ENCODE data around the gene SLC25A2. TPM values are rescaled to one million over a fixed set of nuclear protein-coding genes. Genes with fewer than 3 reads are reported as not detected.

The SLC25A2 gene
- total RNA-seq, 1 experiment from 2014 or later, result 0.42 TPM

DNA sequence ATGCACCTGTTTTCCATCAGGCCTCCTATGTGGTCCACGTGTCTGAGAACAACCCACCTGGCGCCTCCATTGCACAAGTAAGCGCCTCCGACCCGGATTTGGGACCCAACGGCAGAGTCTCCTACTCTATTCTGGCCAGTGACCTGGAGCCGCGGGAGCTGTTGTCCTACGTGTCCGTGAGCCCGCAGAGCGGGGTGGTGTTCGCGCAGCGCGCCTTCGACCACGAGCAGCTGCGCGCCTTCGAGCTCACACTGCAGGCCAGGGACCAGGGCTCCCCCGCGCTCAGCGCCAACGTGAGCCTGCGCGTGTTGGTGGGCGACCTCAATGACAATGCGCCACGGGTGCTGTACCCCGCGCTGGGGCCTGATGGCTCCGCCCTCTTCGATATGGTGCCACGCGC, 47.7 kb upstream of the SLC25A2 start:
- no peak overlapping the region for H3K9ac ChIP-seq (ENCODE audit: low read length)
- H4K20me1 ChIP-seq (ENCODE audit: insufficient read depth), result no peaks in the 10 kb centered on the region
- no peaks in the 10 kb centered on the region for H3K36me3 ChIP-seq (ENCODE audit: control insufficient read depth in 1 of 2, insufficient read depth in 2 of 2, low read length in 2 of 2)
- no peak overlapping the region for H3K4me2 ChIP-seq (ENCODE audit: low read length)
- ChIA-PET POLR2A (no interaction called here), CTCF (no interaction called here), RAD21 (ENCODE audit: low non-redundant PET in 1 of 2, low total read pairs in 2 of 2, uncharacterized antibody in 2 of 2, unreplicated experiment in 2 of 2) (no interaction called here)
- no peak overlapping the region for H2AFZ ChIP-seq (ENCODE audit: low read depth, low read length, poor library complexity, severe bottlenecking)
- no peaks in the 10 kb centered on the region; a peak in 1 of 4 replicates for H3K9me3 ChIP-seq (ENCODE audit: control insufficient read depth in 1 of 2, insufficient read depth in 1 of 2, low read depth in 1 of 2, low read length in 2 of 2)
- no peaks in the 10 kb centered on the region for H3K27me3 ChIP-seq (ENCODE audit: insufficient read depth, low read length)
- no peaks in the 10 kb centered on the region for H3K79me2 ChIP-seq (ENCODE audit: insufficient read depth, low read length)
- no TSS peak for BruUV-seq (replicated peaks)
- TF ChIP-seq, protein P1, sequence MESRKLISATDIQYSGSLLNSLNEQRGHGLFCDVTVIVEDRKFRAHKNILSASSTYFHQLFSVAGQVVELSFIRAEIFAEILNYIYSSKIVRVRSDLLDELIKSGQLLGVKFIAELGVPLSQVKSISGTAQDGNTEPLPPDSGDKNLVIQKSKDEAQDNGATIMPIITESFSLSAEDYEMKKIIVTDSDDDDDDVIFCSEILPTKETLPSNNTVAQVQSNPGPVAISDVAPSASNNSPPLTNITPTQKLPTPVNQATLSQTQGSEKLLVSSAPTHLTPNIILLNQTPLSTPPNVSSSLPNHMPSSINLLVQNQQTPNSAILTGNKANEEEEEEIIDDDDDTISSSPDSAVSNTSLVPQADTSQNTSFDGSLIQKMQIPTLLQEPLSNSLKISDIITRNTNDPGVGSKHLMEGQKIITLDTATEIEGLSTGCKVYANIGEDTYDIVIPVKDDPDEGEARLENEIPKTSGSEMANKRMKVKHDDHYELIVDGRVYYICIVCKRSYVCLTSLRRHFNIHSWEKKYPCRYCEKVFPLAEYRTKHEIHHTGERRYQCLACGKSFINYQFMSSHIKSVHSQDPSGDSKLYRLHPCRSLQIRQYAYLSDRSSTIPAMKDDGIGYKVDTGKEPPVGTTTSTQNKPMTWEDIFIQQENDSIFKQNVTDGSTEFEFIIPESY (IDR thresholded peaks at IDR 0.05; ENCODE audit: extremely low read depth, insufficient replicate concordance, low read length), result no peak
- TF ChIP-seq, protein P2, sequence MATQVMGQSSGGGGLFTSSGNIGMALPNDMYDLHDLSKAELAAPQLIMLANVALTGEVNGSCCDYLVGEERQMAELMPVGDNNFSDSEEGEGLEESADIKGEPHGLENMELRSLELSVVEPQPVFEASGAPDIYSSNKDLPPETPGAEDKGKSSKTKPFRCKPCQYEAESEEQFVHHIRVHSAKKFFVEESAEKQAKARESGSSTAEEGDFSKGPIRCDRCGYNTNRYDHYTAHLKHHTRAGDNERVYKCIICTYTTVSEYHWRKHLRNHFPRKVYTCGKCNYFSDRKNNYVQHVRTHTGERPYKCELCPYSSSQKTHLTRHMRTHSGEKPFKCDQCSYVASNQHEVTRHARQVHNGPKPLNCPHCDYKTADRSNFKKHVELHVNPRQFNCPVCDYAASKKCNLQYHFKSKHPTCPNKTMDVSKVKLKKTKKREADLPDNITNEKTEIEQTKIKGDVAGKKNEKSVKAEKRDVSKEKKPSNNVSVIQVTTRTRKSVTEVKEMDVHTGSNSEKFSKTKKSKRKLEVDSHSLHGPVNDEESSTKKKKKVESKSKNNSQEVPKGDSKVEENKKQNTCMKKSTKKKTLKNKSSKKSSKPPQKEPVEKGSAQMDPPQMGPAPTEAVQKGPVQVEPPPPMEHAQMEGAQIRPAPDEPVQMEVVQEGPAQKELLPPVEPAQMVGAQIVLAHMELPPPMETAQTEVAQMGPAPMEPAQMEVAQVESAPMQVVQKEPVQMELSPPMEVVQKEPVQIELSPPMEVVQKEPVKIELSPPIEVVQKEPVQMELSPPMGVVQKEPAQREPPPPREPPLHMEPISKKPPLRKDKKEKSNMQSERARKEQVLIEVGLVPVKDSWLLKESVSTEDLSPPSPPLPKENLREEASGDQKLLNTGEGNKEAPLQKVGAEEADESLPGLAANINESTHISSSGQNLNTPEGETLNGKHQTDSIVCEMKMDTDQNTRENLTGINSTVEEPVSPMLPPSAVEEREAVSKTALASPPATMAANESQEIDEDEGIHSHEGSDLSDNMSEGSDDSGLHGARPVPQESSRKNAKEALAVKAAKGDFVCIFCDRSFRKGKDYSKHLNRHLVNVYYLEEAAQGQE (IDR thresholded peaks at IDR 0.05; ENCODE audit: low read depth), result no peak
- TF ChIP-seq EGR1 (IDR thresholded peaks at IDR 0.05; ENCODE audit: low read depth) (no peak), JUND (IDR thresholded peaks at IDR 0.05) (no peak), POLR2A (IDR thresholded peaks at IDR 0.05; ENCODE audit: borderline replicate concordance, extremely low read depth, insufficient read depth, insufficient read length) (no peak), EZH2phosphoT487 (IDR thresholded peaks at IDR 0.05; ENCODE audit: borderline replicate concordance) (no peak), RAD21 (IDR thresholded peaks at IDR 0.05; ENCODE audit: low read depth) (no peak), ELF1 (IDR thresholded peaks at IDR 0.05; ENCODE audit: borderline replicate concordance, low read depth) (no peak), POLR2AphosphoS5 (IDR thresholded peaks at IDR 0.05; ENCODE audit: low read depth, low read length) (no peak), ZFX (IDR thresholded peaks at IDR 0.05) (no peak), SIN3A (IDR thresholded peaks at IDR 0.05; ENCODE audit: low read depth) (no peak)
- no peak overlapping the region for H3K4me3 ChIP-seq (replicated peaks in 1 of 2; ENCODE audit: low read depth in 1 of 2, low read length in 2 of 2)
- intact Hi-C loops (cut with micrococcal nuclease), result no loop called here
- ATAC-seq, result no peak
- DNase-seq (ENCODE audit: low read depth, low spot score), result no peak
- no peaks in the 10 kb centered on the region for H3K4me1 ChIP-seq (ENCODE audit: control insufficient read depth in 1 of 2, insufficient read depth in 2 of 2, low read length in 2 of 2)
- no peak overlapping the region for H3K27ac ChIP-seq (ENCODE audit: low read depth, low read length)
- H3K9me2 ChIP-seq (ENCODE audit: insufficient read depth), result no peaks in the 10 kb centered on the region
